ENCODE results near the gene ZNF146. TPM values are rescaled to one million over a fixed set of nuclear protein-coding genes. Genes with fewer than 3 reads are reported as not detected.

Gene ZNF146
- total and polyA plus RNA-seq, 2 of the 8 experiments (the other 6 are each of a cell fraction or from before 2014, with no cell fraction given) = 27.0 to 161 TPM

GRCh38 chr19:36236304-36236945, 21.5 kb downstream of the ZNF146 start:
- no peak overlapping the region for H3K4me3 ChIP-seq (ENCODE audit: extremely low read depth in 1 of 4, insufficient read depth in 2 of 4, low read depth in 3 of 4, low read length in 4 of 4)
- H3K79me1 ChIP-seq (ENCODE audit: low read depth, low read length) = peaks cover 3% of the 10 kb centered on the region; the same call in 1 of the 2 replicates
- H2BK120ac ChIP-seq (replicated peaks; ENCODE audit: low read depth, low read length) = no peak overlapping the region
- 93% methylated on average over 6 of the region's 6 CpGs; no CpG with 5 or more reads in 1 of the 2 experiments for WGBS, 2 experiments (ENCODE audit: extremely low coverage in 1 of 2, insufficient coverage in 1 of 2, insufficient read length in 1 of 2, insufficient replicate concordance in 2 of 2, low coverage in 1 of 2, low lambda C conversion rate in 2 of 2, missing lambda C conversion rate in 1 of 2)
- no peak overlapping the region for H4K91ac ChIP-seq (replicated peaks; ENCODE audit: insufficient read length, low read length)
- peaks cover 0 to 4% of the 10 kb centered on the region in 2 experiments; a peak in 1 of 4 replicates for H3K9me3 ChIP-seq (ENCODE audit: insufficient read depth in 2 of 2, low read depth in 1 of 2, low read length in 1 of 2)
- H3K14ac ChIP-seq (ENCODE audit: insufficient read length) = no peak overlapping the region
- no peak overlapping the region for H3K9ac ChIP-seq (replicated peaks in 1 of 4; ENCODE audit: extremely low read depth in 1 of 4, low read depth in 3 of 4, low read length in 3 of 4)
- H3K23ac ChIP-seq (ENCODE audit: insufficient read length) = no peak overlapping the region
- H4K20me1 ChIP-seq (replicated peaks in 1 of 2; ENCODE audit: control insufficient read depth in 1 of 2, insufficient read depth in 2 of 2, low read length in 2 of 2) = no peaks in the 10 kb centered on the region
- H2AK5ac ChIP-seq (ENCODE audit: low read depth, low read length) = no peak overlapping the region
- peaks cover 0 to 3% (median 0%) of the 10 kb centered on the region in 4 experiments; a peak in 1 of 7 replicates for H3K4me1 ChIP-seq (replicated peaks in 1 of 4; ENCODE audit: control insufficient read depth in 3 of 4, insufficient read depth in 4 of 4, low read length in 3 of 4)
- no peak overlapping the region for H3K4me2 ChIP-seq (ENCODE audit: insufficient read depth in 1 of 2, low read depth in 2 of 2, low read length in 2 of 2)
- H3K36me3 ChIP-seq (ENCODE audit: control insufficient read depth in 2 of 4, insufficient read depth in 4 of 4, low read length in 3 of 4) = peaks cover 25 to 79% (median 48%) of the 10 kb centered on the region in 4 experiments
- H3K56ac ChIP-seq (replicated peaks; ENCODE audit: insufficient read length, low read depth, low read length) = no peak overlapping the region
- no peak overlapping the region for H4K8ac ChIP-seq (ENCODE audit: extremely low read depth, insufficient read depth, low read length)
- H2BK15ac ChIP-seq (ENCODE audit: low read length) = no peak overlapping the region
- ChIA-PET POLR2A (ENCODE audit: partially characterized antibody) (interaction anchor here (0.6 to 2.1 kb wide), 6 partner anchors 9 to 33 kb away, joined by 3 to 10 read pairs (median 6); partner anchors contain the start of genes ZNF146 and ZNF565), CTCF (ENCODE audit: partially characterized antibody) (no interaction called here)
- H3K79me2 ChIP-seq (ENCODE audit: control insufficient read depth in 1 of 2, insufficient read depth in 2 of 2, low read length in 2 of 2) = peaks cover 0 to 2% of the 10 kb centered on the region in 2 experiments; a peak in 1 of 4 replicates
- H3K23me2 ChIP-seq (ENCODE audit: low read depth, low read length) = no peaks in the 10 kb centered on the region; the same call in 1 of the 2 replicates
- H2AFZ ChIP-seq (ENCODE audit: low read length) = no peak overlapping the region
- H3K4ac ChIP-seq (replicated peaks; ENCODE audit: insufficient read length, low read depth, low read length) = no peak overlapping the region
- DNase-seq (ENCODE audit: low read depth in 1 of 2, low spot score in 2 of 2) (no peak), FAIRE-seq (no peak)
- H3K18ac ChIP-seq (ENCODE audit: extremely low read depth, low read length) = no peak overlapping the region
- H2BK20ac ChIP-seq (ENCODE audit: low read length) = no peak overlapping the region
- no peak overlapping the region for H2BK12ac ChIP-seq (ENCODE audit: low read depth, low read length)
- TF ChIP-seq SIRT6 (IDR thresholded peaks at IDR 0.05; ENCODE audit: low read length) = no peak
- TF ChIP-seq RFX5 (IDR thresholded peaks at IDR 0.05; ENCODE audit: borderline replicate concordance, low read depth, low read length) = no peak
- TF ChIP-seq SIN3A (conservative IDR thresholded peaks at IDR 0.05 in 1 of 2, IDR thresholded peaks at IDR 0.05 in 1 of 2; ENCODE audit: low read depth in 1 of 2, low read length in 2 of 2) = no peak
- TF ChIP-seq SIX5 (IDR thresholded peaks at IDR 0.05; ENCODE audit: low read depth, low read length) = no peak
- TF ChIP-seq TAF7 (optimal IDR thresholded peaks at IDR 0.05; ENCODE audit: borderline replicate concordance, low read depth, low read length) = no peak
- TF ChIP-seq SP1 (IDR thresholded peaks at IDR 0.05; ENCODE audit: low read depth, low read length) = no peak
- no peak for TF ChIP-seq YY1 (IDR thresholded peaks at IDR 0.05; ENCODE audit: low read depth, low read length)
- no peak for TF ChIP-seq SAP30 (IDR thresholded peaks at IDR 0.05; ENCODE audit: insufficient read depth, insufficient replicate concordance, low read length)
- no peak for TF ChIP-seq CBX8 (IDR thresholded peaks at IDR 0.05; ENCODE audit: borderline replicate concordance, low read depth, low read length)
- no peak for TF ChIP-seq NRF1 (IDR thresholded peaks at IDR 0.05; ENCODE audit: low read depth, low read length)
- no peak for TF ChIP-seq ATF3 (IDR thresholded peaks at IDR 0.05; ENCODE audit: insufficient read depth, low read depth, low read length)
- H3K27me3 ChIP-seq (replicated peaks in 1 of 4; ENCODE audit: control insufficient read depth in 3 of 4, extremely low read depth in 1 of 4, insufficient read depth in 3 of 4, low read length in 3 of 4) = no peaks in the 10 kb centered on the region
- H4K5ac ChIP-seq (ENCODE audit: insufficient read length, low read depth, low read length) = no peak overlapping the region
- no peak overlapping the region for H2BK5ac ChIP-seq (ENCODE audit: low read depth, low read length)
- H3K27ac ChIP-seq (ENCODE audit: low read depth, low read length) = no peak overlapping the region
